ENCODE results near the gene FTMT. TPM values are rescaled to one million over a fixed set of nuclear protein-coding genes. Genes with fewer than 3 reads are reported as not detected.
A peak's percentile ranks its signal among the peaks of the same experiment; 100 is the strongest.

FTMT gene
- total and polyA plus RNA-seq, 8 donors: not detected

DNA sequence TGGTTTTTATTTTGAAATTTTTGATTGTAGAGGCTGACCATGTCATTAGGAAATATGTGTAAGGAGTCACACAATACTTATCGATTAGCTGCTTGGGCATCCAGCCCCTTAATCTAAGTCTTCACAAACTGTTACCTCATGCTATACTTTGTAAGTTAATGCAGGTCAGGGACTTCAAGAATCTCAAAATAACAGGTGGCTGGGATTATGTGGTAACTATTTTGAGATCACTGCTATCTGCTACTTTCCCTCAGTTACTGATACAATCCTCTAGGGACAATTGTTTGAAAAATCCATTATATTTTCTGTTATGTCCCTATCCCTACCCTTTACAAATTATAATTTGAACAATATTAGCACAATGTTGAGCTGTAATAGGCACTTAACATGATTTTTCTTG lies 21.7 kb downstream of the FTMT start:
- H3K27ac ChIP-seq: no peak overlapping the region
- H3K36me3 ChIP-seq: no peaks in the 10 kb centered on the region
- intact Hi-C loops (cut with DNase I): no loop called here
- H3K9me3 ChIP-seq: no peaks in the 10 kb centered on the region
- no peak overlapping the region for H3K4me3 ChIP-seq
- H3K4me1 ChIP-seq: no peaks in the 10 kb centered on the region
- ATAC-seq (no peak), DNase-seq (no peak)
- TF ChIP-seq, protein P1, sequence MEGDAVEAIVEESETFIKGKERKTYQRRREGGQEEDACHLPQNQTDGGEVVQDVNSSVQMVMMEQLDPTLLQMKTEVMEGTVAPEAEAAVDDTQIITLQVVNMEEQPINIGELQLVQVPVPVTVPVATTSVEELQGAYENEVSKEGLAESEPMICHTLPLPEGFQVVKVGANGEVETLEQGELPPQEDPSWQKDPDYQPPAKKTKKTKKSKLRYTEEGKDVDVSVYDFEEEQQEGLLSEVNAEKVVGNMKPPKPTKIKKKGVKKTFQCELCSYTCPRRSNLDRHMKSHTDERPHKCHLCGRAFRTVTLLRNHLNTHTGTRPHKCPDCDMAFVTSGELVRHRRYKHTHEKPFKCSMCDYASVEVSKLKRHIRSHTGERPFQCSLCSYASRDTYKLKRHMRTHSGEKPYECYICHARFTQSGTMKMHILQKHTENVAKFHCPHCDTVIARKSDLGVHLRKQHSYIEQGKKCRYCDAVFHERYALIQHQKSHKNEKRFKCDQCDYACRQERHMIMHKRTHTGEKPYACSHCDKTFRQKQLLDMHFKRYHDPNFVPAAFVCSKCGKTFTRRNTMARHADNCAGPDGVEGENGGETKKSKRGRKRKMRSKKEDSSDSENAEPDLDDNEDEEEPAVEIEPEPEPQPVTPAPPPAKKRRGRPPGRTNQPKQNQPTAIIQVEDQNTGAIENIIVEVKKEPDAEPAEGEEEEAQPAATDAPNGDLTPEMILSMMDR (IDR thresholded peaks at IDR 0.05): no peak
- H3K27me3 ChIP-seq: no peaks in the 10 kb centered on the region

DNA sequence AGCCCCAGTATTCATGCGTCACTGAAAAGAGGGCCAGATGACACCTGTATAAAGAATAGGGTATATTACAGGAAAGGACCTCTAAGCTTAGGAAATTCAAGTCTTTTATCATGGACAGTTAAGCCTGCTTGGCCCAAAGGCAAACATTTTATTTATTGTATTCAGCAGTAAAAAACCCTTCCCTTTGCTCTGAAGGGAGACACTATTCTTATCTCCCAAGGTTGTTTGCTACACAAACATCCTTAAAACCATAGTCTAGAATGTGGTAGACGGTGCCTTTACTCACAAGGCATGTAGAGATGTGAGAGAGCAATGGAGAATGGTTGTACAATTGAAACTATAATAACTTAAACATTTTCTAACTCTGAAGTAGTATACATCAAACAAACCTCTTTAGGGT lies 33.9 kb downstream of the FTMT start:
- no peaks in the 10 kb centered on the region for H3K36me3 ChIP-seq
- DNase-seq (no peak), ATAC-seq (no peak)
- H3K4me1 ChIP-seq: no peaks in the 10 kb centered on the region
- H3K27me3 ChIP-seq: no peaks in the 10 kb centered on the region
- TF ChIP-seq, protein P1 (IDR thresholded peaks at IDR 0.05): no peak
- H3K4me3 ChIP-seq: no peak overlapping the region
- H3K9me3 ChIP-seq: no peaks in the 10 kb centered on the region
- H3K27ac ChIP-seq: no peak overlapping the region
- intact Hi-C loops (cut with DNase I): no loop called here

DNA sequence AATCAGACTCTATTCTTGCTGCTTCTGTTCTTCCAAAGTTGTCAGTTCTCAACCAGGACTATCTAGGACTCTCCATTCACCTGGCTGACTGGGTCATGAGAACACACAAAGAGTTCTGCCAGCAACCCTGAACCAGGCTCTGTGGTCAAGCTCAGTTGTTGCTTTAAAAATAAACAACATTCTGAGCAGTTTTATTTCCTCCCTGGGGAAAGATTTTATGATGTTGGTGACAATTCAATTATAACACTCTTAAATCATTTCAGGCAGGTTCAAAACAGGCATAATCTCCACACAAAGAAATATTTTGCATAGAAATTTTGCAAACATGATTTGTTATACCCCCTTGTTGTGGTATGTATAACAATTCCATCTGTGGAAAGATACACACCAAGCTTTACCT lies 36.0 kb downstream of the FTMT start:
- no peaks in the 10 kb centered on the region for H3K36me3 ChIP-seq
- DNase-seq (no peak), ATAC-seq (no peak)
- H3K9me3 ChIP-seq: no peaks in the 10 kb centered on the region
- no peaks in the 10 kb centered on the region for H3K27me3 ChIP-seq
- H3K4me3 ChIP-seq: no peak overlapping the region
- no peak overlapping the region for H3K27ac ChIP-seq
- TF ChIP-seq, protein P1 (IDR thresholded peaks at IDR 0.05): no peak
- intact Hi-C loops (cut with DNase I): no loop called here
- no peaks in the 10 kb centered on the region for H3K4me1 ChIP-seq

DNA sequence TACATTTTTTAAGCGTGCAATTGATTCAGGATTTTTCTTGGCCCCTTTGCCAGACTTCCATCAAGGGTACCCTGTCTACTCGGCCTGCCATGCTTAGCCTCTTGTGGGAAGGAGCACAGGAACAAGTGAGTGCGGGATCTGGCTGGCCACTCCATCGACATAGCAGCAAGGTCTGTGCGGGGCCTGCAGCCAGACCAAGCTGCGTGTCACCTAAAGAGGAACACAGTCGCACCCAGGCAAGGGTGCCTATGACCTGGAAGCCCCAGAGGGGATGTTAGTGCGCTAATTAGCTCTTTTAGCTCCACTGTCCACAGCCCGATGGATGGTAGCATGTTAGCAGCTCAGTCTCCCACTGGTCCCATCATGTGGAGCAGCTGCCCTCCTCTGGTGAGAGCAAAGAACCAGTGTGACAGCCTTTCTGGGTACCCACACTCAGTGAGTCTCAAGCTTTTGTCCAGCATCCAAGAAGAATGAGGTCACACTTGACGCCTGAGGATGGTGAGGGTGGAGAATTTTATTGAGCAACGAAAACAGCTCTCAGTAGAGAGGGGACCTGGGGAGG lies 38.7 kb downstream of the FTMT start:
- Histone ChIP-seq H3K9me3 (peaks cover 0 to 4% of the 10 kb centered on the region in 2 donors), H3K27ac (no peak overlapping the region), H3K4me3 (no peak overlapping the region), H3K4me1 (no peaks in the 10 kb centered on the region), H3K36me3 (no peaks in the 10 kb centered on the region), H3K27me3 (no peaks in the 10 kb centered on the region)
- intact Hi-C loops (cut with DNase I): no loop called here
- peak in 1 of 4 donors; percentile 34 for DNase-seq
- no peak for ATAC-seq
- TF ChIP-seq, protein P1 (IDR thresholded peaks at IDR 0.05): no peak

DNA sequence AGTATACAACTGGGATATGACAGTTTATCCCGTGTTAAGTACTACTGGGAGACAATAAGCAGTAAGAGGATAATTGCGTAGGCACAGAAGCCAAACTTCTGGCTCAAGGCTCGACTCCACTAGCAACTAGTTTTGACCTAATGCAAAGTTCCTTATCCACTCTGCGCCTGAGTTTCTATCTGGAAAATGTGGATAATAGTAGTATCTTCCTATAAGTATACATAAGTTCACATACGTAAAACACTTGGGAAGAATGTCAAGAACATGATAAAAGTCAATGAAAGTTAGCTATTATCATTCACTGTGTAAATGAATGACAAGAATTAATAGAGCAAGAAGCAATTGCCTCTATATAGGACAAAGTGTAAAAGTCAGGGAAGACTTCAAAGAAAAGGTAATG lies 45.7 kb downstream of the FTMT start:
- ATAC-seq: no peak
- H3K27ac ChIP-seq: no peak overlapping the region
- H3K4me1 ChIP-seq: no peaks in the 10 kb centered on the region
- no peak overlapping the region for H3K4me3 ChIP-seq
- no peaks in the 10 kb centered on the region for H3K27me3 ChIP-seq
- intact Hi-C loops (cut with DNase I): no loop called here
- no peaks in the 10 kb centered on the region for H3K36me3 ChIP-seq
- peaks cover 0 to 4% of the 10 kb centered on the region in 2 donors for H3K9me3 ChIP-seq
- DNase-seq: no peak
- TF ChIP-seq, protein P1 (IDR thresholded peaks at IDR 0.05): no peak
